DMS 273 treated with DMSO at 0.1 percent for 48 hours (cell line): ENCODE measurements around the gene BABAM2.
A peak's percentile ranks its signal among the peaks of the same experiment; 100 is the strongest.
"Not testable (repeated sequence)": the region's sequence is repeated elsewhere in the genome, so short reads cannot be mapped to it uniquely, and the experiment has no call there.

Experiments used
- DNase-seq: peaks from one replicate; lab custom pipeline; 2025; lab: John Stamatoyannopoulos, UW

Gene BABAM2

DNA sequence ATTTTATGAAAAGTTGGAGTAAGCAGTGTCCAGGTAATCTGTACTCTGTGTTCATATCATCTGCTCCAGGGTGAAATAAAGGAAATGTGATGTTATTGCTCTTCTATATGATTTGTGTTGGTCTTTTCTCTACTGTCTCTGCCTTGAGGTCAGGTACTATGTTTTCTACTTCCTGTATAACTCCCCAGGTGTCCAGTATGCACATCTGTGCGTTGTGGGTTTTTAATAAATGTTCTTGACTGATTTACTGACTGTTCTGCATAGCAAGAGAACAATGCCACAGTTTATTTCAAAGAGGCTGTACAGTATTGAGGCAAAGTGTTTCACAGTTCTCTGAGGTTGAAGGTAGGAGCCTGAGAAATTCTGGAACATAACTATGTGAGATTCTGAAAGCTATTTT is 89.7 kb downstream of the BABAM2 start:
- DNase-seq, result no peak

DNA sequence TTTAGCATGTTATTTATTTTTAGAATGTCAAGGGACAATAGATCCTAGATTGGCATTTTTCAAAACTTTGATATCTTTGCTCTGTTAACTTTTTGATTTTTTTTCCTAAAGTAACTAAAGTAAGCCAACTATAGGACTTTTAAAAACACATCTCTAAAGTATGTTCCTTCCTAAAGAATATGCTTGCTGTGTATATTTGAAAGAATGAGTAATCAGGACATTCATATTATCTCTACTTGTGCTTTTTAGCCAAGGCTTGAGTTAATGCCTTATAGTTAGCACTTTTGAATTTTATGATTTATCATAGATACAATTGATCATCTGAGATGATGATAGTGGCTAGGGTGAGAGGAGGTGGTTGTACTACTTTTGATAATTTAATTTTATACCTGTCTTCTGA is 93.6 kb downstream of the BABAM2 start:
- DNase-seq, result no peak

DNA sequence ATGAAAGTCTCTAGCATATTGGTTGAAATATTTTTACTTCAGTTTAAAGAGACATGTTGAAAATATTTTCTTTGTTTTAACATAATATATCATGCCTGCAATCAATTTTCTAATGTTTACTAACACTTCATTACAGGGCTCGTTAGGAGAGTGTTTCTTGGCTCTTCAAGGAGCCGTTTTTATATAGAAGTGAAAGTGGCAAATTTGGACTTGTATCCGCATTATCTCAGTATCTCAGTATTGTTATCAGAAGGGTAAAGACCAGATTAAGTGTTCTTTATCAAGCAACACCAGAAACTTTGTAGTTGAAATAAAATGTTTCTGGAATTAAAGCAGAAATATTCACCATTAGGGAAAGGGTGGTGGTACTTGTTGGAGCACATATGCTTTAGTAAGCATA is 97.8 kb downstream of the BABAM2 start:
- DNase-seq, result no peak

DNA sequence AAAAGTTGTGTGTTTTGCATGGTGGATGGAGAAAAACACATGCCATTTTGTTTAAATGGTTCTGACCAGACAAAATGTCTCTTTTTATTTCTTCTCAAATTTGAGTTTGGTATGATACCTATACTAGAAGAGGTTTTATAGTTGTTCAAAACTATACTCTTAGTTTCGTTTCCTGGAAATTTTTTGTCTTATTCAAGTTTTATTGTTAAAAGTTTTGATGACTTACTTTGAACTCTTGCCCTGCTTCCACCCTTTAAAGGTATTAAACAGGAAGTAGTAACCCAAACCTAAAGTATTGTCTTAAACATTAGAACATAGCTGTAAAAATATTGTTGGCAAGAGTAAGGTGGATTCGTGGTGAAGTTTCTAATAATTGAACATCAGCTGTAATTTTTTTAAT is 98.2 kb downstream of the BABAM2 start:
- no peak for DNase-seq

DNA sequence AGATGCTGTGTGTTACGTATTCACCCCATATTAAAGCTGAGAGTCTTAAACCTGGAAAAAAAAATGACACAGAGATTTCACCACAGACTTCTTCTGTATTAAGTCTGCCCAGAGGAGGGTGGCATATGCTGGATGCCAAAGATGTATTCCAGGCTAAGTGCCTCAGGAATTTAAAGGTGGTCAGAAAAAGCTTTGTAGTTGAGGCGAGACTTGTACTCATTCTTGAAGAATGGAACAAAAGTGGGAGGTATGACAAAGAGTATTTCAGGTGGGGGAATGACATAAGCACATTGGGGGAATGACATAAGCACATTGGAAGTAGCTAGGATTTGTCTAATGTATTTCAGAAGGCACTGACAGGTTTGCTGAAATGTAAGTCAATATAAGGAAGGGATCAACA is 98.6 kb downstream of the BABAM2 start:
- no peak for DNase-seq

DNA sequence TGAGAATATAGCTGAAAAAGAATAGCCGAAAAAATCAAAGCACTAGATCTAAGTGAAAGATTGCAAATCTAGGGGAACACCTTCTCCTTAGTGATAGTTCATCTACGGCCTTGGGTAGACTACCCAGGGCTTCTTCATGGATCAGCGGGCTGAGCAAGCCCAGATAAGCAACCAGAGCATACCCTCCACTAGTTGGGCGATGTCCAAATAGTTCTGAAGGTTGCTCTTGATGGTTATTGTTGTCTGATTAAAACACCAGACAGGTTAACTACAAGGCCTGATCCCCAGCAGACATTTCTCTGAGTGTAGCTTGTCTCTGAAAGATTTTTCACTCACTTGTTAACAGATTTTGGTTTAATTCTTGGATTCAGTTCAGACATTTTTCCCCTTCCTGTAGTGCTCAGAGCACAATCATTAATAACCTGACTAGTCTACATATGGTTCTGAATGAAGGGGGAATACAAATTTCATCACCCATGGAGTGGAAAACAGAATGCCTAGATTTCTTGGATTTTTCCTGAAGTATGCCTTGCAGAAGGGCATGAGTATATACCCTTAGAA is 99.6 kb downstream of the BABAM2 start:
- no peak for DNase-seq

DNA sequence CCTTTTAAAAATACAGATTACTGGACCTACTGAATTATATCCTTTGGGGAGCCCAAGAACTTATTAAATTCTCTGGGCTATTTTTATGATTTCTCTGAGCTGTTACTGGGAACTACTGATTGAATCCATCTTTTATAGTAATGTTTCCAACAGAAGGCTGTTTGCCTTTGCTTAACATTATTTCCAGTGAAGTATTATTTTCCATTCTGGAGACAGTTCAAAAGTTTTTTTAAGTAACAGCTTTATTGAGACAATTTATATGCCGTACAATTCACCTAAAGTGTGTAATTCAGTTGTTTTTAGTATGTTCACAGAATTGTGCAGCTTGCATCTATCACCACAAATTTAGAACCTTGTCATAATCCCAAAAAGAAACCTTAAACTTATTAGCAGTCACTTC is 100.6 kb downstream of the BABAM2 start:
- DNase-seq, result no peak

DNA sequence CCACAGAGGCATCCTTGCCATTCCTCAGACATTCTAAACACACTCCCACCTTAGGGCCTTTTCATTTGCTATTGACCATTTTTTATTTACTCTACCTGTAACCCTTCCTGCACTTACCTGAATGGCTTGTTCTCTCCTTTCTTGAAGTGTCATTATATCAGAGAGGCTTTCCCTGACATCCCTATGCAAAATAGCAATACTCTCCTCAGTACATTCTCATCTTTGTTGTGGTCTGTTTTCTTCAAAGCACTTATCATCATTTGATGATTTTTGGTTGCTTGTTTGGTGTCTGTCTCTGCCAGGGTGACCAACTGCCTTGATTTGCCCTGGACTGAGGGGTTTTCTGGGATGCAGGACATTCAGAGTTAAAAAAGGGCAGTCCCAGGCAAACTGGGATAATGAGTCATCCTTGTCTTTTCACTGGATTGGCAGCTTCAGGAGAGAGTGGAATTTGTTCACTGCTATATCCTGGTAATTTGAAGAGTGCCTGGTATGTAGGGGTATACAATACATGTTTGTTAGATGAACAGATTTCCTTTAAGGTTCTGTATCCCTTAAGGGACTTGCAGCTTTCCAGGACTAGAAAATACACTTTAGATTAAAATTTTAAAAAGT is 102.4 kb downstream of the BABAM2 start:
- DNase-seq, result no peak

DNA sequence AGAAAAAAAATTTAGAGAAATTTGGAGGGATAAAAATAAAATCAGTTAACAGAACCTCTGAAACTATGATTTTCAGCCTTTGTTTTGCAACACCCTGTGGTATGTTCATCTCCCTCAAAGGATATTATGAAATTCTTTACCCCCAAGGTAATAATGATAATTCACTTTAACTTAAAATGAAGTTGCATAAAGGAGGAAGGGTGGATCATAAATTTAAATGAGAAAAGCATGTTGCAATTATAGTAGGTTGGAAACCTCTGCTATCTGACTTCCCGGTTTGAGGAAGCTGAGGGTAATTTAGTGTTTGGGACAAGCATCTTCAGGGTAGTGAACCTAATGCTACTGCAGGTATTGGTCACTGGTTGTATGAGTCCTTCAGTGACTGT is 102.9 kb downstream of the BABAM2 start:
- no peak for DNase-seq

DNA sequence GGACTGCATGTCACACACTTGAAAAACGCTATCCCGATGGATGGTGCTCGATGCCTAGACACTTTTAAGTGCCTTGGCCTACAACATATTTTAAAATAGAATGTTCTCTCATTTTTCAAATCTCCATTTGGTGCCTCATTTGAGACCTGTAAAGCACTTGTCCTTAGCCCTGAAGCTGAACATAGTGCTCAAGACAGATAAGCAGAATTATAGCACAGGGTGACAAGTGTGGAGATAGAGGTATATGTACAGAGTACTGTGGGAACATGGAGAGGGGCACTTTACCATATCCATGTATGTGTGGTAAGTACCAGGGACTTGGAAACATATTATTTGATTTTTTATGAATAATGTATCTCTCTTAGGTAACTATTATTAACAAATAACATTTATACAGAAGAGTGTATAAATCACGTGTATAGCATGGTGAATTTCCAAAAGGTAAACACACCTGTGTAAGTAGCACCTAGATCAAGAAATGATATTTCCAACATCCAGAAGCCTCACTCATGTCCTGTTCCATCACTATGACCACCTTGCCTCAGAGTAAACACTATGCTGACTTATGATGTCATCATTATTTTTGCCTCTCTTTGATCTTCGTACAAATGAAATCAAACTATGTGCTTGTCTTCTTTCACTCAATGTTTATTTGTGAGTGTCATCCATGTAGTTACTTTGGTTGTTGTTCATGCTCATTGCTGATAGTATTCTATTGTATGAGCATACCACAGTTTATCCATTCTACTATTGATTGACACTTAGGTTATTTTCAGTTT is 103.6 kb downstream of the BABAM2 start:
- DNase-seq, result no peak

DNA sequence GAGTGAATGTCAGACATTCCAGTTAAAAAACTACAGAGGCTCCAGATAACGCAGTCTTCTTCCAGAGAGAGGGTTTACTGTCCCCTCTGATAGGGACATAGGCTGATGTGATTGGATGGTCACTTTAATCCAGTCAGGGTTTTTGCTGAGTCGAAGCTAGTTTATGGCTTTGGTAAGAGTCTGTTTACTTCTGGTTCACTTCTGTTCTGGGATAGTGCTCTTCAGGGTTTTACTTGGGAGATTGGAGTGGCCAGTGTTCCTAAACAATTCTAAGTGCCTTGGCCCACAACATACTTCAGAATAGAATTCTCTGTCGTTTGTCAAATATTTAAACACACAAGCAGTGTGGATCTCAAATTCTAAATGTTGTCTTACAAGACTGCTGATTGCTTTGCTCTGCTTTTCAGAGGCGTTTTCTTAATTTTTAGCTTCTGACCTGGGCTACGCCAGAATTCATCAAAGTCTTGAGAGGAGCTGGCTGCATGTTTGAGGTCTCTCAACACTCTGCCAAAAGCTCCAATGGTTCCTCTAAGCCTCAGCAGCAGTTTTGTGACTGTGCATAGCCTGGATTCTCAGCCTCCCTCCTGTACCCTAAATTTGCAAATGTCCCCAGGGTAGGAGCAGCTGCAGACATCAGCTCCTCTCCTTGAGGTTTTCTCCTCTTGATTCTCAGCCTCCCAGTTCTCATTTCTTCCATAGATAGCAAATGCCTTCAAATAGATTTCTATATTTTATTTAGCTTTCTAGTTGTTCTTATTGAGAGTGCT is 105.8 kb downstream of the BABAM2 start:
- no peak for DNase-seq

DNA sequence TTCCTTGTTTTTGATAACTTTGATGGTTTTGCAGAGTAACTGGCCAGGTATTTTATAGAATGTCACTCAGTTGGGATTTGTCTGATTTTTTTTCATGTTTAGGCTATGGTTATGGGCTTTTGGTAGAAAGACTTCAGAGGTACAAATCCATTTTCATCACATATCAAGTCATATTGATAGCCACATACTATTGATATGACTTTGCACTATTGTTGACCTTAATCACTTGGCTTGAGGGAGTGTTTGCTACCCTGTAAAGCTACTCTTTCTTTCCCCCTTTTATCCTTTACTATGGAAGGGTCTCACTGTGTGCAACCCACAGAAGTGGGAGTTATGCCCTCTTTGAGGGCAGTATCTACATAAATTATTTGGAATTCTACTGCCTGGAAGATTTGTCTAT is 109.8 kb downstream of the BABAM2 start:
- no peak for DNase-seq

DNA sequence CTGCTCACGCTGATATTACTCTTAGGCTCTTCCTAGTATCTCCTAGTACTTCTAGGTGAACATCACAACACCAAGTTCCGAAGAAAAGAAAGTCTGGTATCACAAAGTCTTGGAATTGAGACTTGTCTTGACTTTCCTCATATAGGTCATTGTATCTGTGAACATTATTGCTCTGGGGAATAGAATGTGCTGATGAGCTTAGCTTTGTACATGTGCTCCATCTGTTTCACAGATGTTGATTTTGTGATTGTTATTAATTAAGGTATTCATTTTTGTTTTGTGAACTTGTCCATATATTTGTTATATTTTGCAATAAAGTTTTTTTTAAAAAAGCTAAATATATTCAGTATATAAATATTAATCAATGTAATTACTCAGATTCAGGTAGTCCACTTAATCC is 111.7 kb downstream of the BABAM2 start:
- DNase-seq, result no peak

DNA sequence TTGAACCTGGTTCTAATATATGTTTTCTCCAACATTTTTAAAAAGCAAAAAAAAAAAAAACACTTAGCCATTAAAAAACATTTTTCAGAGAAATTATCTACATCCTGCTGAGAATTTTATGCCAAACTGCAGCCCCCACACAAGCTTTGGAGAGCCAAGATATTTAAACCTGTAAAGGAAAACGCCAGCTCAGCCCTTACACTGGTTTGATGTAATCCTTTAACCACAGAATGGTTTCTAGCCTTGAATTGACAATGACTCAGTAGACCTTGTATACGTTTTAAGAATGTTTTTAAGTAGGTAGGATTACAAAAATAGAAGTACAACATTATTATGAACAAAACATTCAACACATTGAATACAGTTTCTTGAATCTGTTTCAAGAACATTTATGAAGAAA is 113.6 kb downstream of the BABAM2 start:
- DNase-seq, result no peak

DNA sequence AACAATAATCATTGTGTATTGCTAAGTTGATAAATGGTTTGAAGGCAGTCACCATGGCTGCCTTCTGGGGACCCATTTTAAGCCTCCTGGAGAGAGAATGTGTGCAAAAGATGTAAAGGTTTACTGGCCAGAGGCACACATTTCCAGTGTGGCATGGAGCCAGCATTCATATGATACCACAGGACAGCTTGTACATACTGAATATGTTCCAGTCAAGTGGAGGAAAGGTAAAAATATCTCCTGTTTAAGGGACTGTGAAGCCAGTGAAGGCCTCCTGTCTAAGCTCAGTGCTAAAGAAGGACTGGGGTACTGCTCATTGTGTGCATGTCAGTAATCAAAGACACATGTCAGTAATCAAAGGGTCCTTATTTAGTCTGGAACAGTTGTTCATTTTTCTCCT is 119.2 kb downstream of the BABAM2 start:
- DNase-seq, result peak; percentile 33

DNA sequence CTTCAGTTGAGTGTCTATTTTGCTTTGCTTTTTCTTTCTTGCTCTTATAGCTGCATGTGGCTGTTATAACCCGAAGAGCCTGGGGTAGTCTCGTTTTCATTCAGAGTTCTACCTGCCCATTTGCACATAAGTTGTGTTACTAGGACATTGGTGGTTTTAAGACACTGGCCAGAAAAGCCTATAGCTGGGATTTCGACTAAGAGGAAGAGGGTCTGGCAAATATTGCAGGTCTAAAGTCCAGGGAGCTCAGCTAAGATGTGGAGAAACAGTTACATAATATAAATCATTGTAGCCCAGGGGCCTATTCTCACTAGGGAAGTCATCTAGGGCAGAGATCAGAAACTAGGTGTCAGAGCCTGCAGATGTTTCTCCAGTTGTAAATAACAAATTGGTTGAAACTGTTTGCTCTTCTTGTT is 120.8 kb downstream of the BABAM2 start:
- DNase-seq, result no peak

DNA sequence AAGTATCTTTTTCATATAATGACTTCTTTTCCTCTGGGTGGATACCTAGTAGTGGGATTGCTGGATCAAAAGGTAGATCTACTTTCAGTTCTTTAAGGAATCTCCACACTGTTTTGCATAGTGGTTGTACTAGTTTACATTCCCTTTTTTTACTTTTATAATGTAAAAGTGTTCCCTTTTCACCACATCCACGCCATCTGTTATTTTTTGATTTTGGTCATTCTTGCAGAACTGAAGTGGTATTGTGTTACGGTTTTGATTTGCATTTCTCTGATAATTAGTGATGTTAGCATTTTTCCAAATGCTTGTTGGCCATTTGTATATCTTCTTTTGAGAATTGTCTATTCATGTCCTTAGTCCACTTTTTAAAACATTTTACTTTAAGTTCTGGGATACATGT is 127.9 kb downstream of the BABAM2 start:
- peak; percentile 15 for DNase-seq

DNA sequence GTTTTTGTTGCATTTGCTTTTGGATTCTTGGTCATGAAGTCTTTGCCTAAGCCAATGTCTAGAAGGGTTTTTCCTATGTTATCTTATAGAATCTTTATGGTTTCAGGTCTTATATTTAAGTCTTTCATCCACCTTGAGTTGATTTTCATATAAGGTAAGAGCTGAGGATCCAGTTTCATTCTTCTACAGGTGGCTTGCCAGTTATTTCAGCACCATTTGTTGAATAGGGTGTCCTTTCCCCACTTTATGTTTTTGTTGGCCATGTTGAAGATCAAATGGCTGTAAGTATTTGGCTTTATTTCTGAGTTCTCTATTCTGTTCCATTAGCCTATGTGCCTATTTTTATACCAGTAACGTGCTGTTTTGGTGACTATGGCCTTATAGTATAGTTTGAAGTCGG is 129.0 kb downstream of the BABAM2 start:
- DNase-seq, result not testable (repeated sequence)

DNA sequence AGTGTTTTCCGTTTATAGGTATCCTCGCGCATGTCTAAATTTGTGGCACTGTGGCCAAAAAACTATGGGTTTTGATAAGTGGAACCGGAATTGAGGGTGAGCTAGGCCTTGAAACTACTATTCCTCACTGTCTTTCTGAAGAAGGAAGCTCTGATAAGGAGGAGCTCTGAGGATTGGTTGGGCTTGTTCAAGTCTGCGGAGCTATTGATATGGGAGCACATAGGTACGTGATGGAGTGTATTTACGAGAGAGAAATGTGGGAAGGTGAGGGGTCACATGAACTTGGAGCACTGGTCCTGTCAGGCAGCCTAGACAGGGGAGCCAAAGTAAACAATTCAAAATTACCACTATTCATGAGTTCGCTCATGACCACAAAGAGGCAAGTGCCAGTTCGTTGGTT is 131.4 kb downstream of the BABAM2 start:
- DNase-seq, result no peak

DNA sequence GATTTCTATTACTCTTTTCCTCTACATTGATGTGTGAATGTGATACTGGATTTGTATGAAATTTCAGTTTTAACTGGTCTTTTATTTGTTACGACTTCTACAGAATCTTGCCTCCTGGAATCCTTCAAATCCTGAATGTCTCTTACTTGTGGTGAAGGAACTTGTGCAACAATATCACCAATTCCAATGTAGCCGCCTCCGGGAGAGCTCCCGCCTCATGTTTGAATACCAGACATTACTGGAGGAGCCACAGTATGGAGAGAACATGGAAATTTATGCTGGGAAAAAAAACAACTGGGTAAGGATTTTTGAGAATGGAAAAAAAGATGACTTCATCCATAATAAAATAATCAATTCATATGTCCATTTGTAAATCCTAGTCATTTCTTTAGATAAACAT is 134.6 kb downstream of the BABAM2 start:
- DNase-seq, result no peak

DNA sequence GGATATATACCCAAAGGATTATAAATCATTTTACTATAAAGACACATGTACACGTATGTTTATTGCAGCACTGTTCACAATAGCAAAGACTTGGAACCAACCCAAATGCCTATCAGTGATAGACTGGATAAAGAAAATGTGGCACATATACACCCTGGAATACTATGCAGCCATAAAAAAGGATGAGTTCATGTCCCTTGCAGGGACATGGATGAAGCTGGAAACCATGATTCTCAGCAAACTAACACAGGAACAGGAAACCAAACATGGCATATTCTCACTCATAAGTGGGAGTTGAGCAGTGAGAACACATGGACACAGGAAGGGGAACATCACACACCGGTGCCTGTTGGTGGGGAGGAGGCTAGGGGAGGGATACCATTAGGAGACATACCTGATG is 135.7 kb downstream of the BABAM2 start:
- DNase-seq, result not testable (repeated sequence)

DNA sequence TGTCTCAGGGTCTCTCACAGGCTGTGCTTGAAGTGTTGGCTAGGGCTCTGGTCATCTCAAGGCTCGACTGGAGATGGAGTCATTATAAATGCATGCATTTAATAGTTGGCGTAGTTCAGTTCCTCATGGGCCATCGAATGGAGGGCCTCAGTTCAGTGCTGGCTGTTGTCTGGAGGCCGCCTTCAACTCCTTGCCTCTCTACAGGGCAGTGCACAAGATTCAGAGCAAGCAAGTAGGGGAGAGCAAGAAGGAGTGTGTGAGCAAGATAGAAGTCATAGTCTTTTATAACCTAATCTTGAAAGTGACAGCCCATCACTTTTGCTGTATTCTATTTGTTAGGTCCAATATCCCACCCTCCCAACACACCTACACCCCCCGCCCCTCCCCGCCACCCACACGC is 137.5 kb downstream of the BABAM2 start:
- DNase-seq, result no peak

DNA sequence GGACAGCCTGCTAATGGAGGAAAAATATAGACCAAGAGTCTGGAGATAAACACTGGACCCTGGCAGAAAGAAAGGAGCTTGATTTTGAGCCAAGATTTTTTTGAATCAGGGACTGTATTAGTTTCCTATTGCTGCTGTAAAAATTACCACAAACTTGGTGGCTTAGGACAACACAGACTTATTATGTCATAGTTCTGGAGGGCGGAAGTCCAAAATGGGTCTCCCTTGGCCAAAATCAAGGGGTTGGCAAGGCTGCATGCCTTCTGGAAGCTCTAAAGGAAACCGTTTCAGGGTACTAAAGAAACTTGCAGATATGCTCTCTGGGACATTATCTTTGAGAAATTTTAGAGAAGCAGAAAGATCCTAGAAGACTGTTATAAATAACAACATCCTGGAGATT is 140.1 kb downstream of the BABAM2 start:
- DNase-seq, result no peak
